Measurements from ENCODE around the gene KLRB1. TPM values are rescaled to one million over a fixed set of nuclear protein-coding genes. Genes with fewer than 3 reads are reported as not detected.
"Not testable (repeated sequence)": the region's sequence is repeated elsewhere in the genome, so short reads cannot be mapped to it uniquely, and the experiment has no call there.

KLRB1 gene
- total RNA-seq, 1 experiment from 2014 or later = not detected

GRCh38 chr12:9606247-9606646 lies 1.5 kb downstream of the KLRB1 start:
- Histone ChIP-seq H3K27ac (no peak overlapping the region), H3K4me1 (replicated peaks) (no peaks in the 10 kb centered on the region), H3K36me3 (no peaks in the 10 kb centered on the region), H3K4me3 (no peak overlapping the region), H3K9me3 (replicated peaks) (no peaks in the 10 kb centered on the region), H3K27me3 (replicated peaks) (no peaks in the 10 kb centered on the region)
- no peak for DNase-seq (ENCODE audit: low read depth in 1 of 2, low spot score in 2 of 2)

GRCh38 chr12:9605483-9605882 lies 2.2 kb downstream of the KLRB1 start:
- Histone ChIP-seq H3K4me1 (replicated peaks) (no peaks in the 10 kb centered on the region), H3K27ac (no peak overlapping the region), H3K27me3 (replicated peaks) (no peaks in the 10 kb centered on the region), H3K9me3 (replicated peaks) (no peaks in the 10 kb centered on the region), H3K36me3 (no peaks in the 10 kb centered on the region), H3K4me3 (no peak overlapping the region)
- no peak for DNase-seq (ENCODE audit: low read depth in 1 of 2, low spot score in 2 of 2)

- no peaks in the 10 kb centered on the region for H3K9me3 ChIP-seq (replicated peaks)
- H3K27me3 ChIP-seq (replicated peaks) = no peaks in the 10 kb centered on the region
- no peaks in the 10 kb centered on the region for H3K4me1 ChIP-seq (replicated peaks)
- no peaks in the 10 kb centered on the region for H3K36me3 ChIP-seq
- no peak for DNase-seq (ENCODE audit: low read depth in 1 of 2, low spot score in 2 of 2)
- H3K27ac ChIP-seq = no peak overlapping the region
- H3K4me3 ChIP-seq = no peak overlapping the region
Observed at GRCh38 chr12:9604287-9604686, 3.4 kb downstream of the KLRB1 start.

GRCh38 chr12:9600426-9600825 lies 7.3 kb downstream of the KLRB1 start:
- not testable (repeated sequence) for DNase-seq (ENCODE audit: low read depth in 1 of 2, low spot score in 2 of 2); H3K36me3 ChIP-seq; H3K9me3 ChIP-seq (replicated peaks); H3K27ac ChIP-seq; H3K4me3 ChIP-seq; H3K27me3 ChIP-seq (replicated peaks); H3K4me1 ChIP-seq (replicated peaks)

- DNase-seq (ENCODE audit: low read depth in 1 of 2, low spot score in 2 of 2) = no peak
Observed at GRCh38 chr12:9598363-9598762, 9.4 kb downstream of the KLRB1 start.

DNA sequence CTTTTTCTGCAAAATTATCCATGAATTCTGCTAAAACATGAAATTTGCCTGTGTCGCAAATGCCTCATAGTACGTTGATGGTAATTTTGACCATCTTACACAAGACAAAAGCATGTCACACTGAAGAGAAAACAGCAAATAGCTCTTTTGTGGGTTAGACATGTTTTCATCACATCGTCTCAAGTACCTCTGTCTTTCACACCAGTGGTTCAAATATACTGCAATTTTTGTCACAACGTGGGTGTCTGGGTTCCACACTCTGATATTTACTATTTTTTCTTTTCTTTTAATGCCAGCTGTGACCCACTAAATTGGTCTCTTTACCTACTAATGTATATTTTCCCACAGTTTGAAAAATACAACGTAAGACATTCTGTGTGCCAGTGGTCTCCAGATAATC lies 10.4 kb downstream of the KLRB1 start:
- H3K27me3 ChIP-seq (replicated peaks) = no peaks in the 10 kb centered on the region

More at GRCh38 chr12:9598363-9598762, 9.4 kb downstream of the KLRB1 start:
- no peaks in the 10 kb centered on the region for H3K9me3 ChIP-seq (replicated peaks)
- H3K27ac ChIP-seq = no peak overlapping the region
- H3K36me3 ChIP-seq = no peaks in the 10 kb centered on the region
- H3K4me1 ChIP-seq (replicated peaks) = no peaks in the 10 kb centered on the region
- no peaks in the 10 kb centered on the region for H3K27me3 ChIP-seq (replicated peaks)
- no peak overlapping the region for H3K4me3 ChIP-seq

DNA sequence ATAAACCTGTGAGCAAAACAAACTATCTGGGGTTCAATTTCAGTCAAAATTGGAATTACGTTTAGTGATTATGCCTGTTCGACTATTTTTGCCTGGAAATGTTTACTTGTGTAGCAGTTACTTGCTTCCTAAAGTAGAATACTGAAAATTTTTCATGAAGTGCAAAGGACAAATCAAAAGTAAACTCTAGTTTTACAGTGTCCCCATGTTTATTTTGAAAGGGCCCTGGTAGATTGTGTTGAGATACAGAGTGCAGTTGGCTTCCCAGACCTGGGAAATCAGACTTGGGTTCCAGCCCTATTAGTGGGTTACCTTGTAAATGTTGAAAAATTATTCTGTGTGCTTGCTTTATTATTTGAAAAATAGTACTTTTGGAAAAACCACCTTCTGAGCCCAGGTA lies 17.3 kb downstream of the KLRB1 start:
- Histone ChIP-seq H3K4me1 (replicated peaks) (no peaks in the 10 kb centered on the region), H3K27ac (no peak overlapping the region), H3K4me3 (no peak overlapping the region), H3K27me3 (replicated peaks) (no peaks in the 10 kb centered on the region), H3K9me3 (replicated peaks) (no peaks in the 10 kb centered on the region), H3K36me3 (no peaks in the 10 kb centered on the region)
- no peak for DNase-seq (ENCODE audit: low read depth in 1 of 2, low spot score in 2 of 2)

More for the DNA sequence above, 10.4 kb downstream of the KLRB1 start:
- Histone ChIP-seq H3K27ac (no peak overlapping the region), H3K4me3 (no peak overlapping the region), H3K4me1 (replicated peaks) (no peaks in the 10 kb centered on the region), H3K9me3 (replicated peaks) (no peaks in the 10 kb centered on the region), H3K36me3 (no peaks in the 10 kb centered on the region)
- no peak for DNase-seq (ENCODE audit: low read depth in 1 of 2, low spot score in 2 of 2)

GRCh38 chr12:9588749-9589148 lies 19.0 kb downstream of the KLRB1 start:
- H3K4me1 ChIP-seq (replicated peaks) = no peaks in the 10 kb centered on the region
- H3K9me3 ChIP-seq (replicated peaks) = no peaks in the 10 kb centered on the region
- no peaks in the 10 kb centered on the region for H3K36me3 ChIP-seq
- no peaks in the 10 kb centered on the region for H3K27me3 ChIP-seq (replicated peaks)
- no peak overlapping the region for H3K4me3 ChIP-seq
- DNase-seq (ENCODE audit: low read depth in 1 of 2, low spot score in 2 of 2) = no peak
- H3K27ac ChIP-seq = no peak overlapping the region

- Histone ChIP-seq H3K27ac (no peak overlapping the region), H3K9me3 (replicated peaks) (no peaks in the 10 kb centered on the region), H3K4me3 (no peak overlapping the region), H3K27me3 (replicated peaks) (no peaks in the 10 kb centered on the region), H3K36me3 (no peaks in the 10 kb centered on the region), H3K4me1 (replicated peaks) (no peaks in the 10 kb centered on the region)
- DNase-seq (ENCODE audit: low read depth in 1 of 2, low spot score in 2 of 2) = peak in 1 of 2 experiments; percentile 9
Observed at GRCh38 chr12:9587987-9588600, 19.6 kb downstream of the KLRB1 start.

DNA sequence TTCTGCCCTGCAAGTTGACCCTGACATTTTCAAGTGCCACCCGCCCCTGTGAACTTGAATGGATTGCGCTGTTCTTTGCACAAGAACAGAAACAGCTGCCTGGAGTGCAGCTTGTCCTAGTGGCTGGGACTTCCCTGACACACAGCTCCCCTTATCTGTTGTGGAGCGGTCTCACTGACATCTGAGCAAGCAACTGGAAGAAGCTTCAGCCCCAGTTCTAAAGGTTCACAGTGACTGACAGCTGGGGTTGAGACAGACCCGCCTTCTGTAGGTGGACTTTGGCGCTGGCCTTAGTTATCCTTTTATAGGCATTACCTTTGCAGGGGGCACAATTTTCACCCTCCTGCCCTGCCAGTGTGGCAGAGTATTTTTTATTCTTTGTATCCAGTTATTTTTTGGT lies 30.0 kb downstream of the KLRB1 start:
- H3K9me3 ChIP-seq (replicated peaks); H3K4me1 ChIP-seq (replicated peaks); H3K36me3 ChIP-seq; DNase-seq (ENCODE audit: low read depth in 1 of 2, low spot score in 2 of 2); H3K4me3 ChIP-seq; H3K27ac ChIP-seq; H3K27me3 ChIP-seq (replicated peaks): not testable (repeated sequence)

DNA sequence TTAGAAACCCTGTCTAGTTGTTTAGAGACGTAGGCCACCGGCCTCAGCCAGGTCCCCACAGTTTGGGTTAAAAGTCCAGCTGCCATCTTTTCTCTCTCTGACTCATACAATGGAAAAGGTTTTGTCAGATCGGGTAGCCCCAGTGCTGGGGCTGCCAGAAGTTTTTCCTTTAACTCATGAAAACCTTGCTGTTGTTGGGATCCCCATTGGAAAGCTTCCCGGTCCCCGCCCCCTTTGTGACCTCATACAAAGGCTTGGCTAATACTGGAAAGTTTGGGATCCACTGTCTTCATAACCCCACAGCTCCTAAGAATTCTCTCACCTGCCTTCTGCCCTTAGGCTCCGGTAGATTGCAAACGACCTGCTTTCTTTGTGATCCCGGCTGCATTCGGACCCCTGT lies 40.6 kb downstream of the KLRB1 start:
- not testable (repeated sequence) for H3K27me3 ChIP-seq (replicated peaks); H3K4me1 ChIP-seq (replicated peaks); H3K36me3 ChIP-seq; DNase-seq (ENCODE audit: low read depth in 1 of 2, low spot score in 2 of 2); H3K9me3 ChIP-seq (replicated peaks); H3K4me3 ChIP-seq; H3K27ac ChIP-seq

GRCh38 chr12:9566113-9566512 lies 41.6 kb downstream of the KLRB1 start:
- not testable (repeated sequence) for H3K9me3 ChIP-seq (replicated peaks); H3K27ac ChIP-seq; H3K36me3 ChIP-seq; DNase-seq (ENCODE audit: low read depth in 1 of 2, low spot score in 2 of 2); H3K4me1 ChIP-seq (replicated peaks); H3K27me3 ChIP-seq (replicated peaks); H3K4me3 ChIP-seq

GRCh38 chr12:9564418-9564817 lies 43.3 kb downstream of the KLRB1 start:
- H3K27me3 ChIP-seq (replicated peaks); H3K27ac ChIP-seq; H3K4me3 ChIP-seq; DNase-seq (ENCODE audit: low read depth in 1 of 2, low spot score in 2 of 2); H3K4me1 ChIP-seq (replicated peaks); H3K36me3 ChIP-seq; H3K9me3 ChIP-seq (replicated peaks): not testable (repeated sequence)

DNA sequence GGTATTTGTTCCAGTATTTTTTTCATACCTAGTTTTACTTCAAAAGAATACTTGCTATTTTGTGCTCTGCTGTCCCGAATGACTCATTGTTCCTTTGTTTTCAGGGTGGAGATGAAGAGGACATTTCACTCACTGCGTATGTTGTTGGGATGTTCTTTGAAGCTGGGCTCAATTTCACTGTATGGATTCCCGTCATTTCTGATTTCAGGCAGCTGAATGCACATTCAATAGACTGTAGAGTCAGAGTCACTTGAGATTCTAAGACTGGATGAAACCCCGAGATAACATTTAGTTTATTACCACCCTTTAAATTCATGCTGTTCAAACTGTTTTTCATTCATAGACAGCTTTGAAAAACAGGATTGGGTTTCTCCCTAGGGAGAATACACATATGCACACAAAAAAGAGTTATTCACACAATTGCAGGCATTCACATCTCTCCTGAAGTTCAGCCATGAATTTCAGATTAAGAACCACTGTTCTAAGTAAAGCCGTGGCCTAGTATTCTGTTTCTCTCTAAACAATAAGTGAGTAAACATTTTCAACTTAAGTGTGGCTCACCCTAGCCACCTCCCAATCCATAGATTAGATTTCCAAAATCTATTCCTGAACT lies 44.8 kb downstream of the KLRB1 start:
- H3K27me3 ChIP-seq (replicated peaks); H3K36me3 ChIP-seq; H3K27ac ChIP-seq; H3K9me3 ChIP-seq (replicated peaks); H3K4me3 ChIP-seq; DNase-seq (ENCODE audit: low read depth in 1 of 2, low spot score in 2 of 2); H3K4me1 ChIP-seq (replicated peaks): not testable (repeated sequence)

- not testable (repeated sequence) for H3K27me3 ChIP-seq (replicated peaks); H3K4me1 ChIP-seq (replicated peaks); H3K27ac ChIP-seq; H3K36me3 ChIP-seq; DNase-seq (ENCODE audit: low read depth in 1 of 2, low spot score in 2 of 2); H3K9me3 ChIP-seq (replicated peaks); H3K4me3 ChIP-seq
Observed at GRCh38 chr12:9545489-9545888, 62.2 kb downstream of the KLRB1 start.
